GM08714 (cell line): ENCODE measurements around the gene MMP17.
A peak's percentile ranks its signal among the peaks of the same experiment; 100 is the strongest.
"Not testable (repeated sequence)": the region's sequence is repeated elsewhere in the genome, so short reads cannot be mapped to it uniquely, and the experiment has no call there.

ENCODE experiments used
- H3K4me3 ChIP-seq: fragments of 200-500 bp; sonication (Bioruptor generic); 2 replicates; pipeline ENCODE4 v1.5.1; 2014; ENCODE audit warnings: mild to moderate bottlenecking, low read length, inconsistent platforms
- ZNF274 ChIP-seq: IDR thresholded peaks from 2 replicates; pipeline ENCODE4 v1.6.1; 2012; ENCODE audit warnings: mild to moderate bottlenecking, low read depth, low read length

Gene MMP17

GRCh38 chr12:131795064-131795463 lies 33.1 kb upstream of the MMP17 start:
- no peak overlapping the region for H3K4me3 ChIP-seq
- TF ChIP-seq ZNF274: no peak

- TF ChIP-seq ZNF274: no peak
- H3K4me3 ChIP-seq: no peak overlapping the region
Measured at GRCh38 chr12:131795690-131796410, 32.3 kb upstream of the MMP17 start.

- no peak for TF ChIP-seq ZNF274
- no peak overlapping the region for H3K4me3 ChIP-seq
Measured at GRCh38 chr12:131796411-131796736, 31.8 kb upstream of the MMP17 start.

- H3K4me3 ChIP-seq: no peak overlapping the region
- no peak for TF ChIP-seq ZNF274
Measured at GRCh38 chr12:131796754-131797587, 31.2 kb upstream of the MMP17 start.

GRCh38 chr12:131797588-131797934 lies 30.6 kb upstream of the MMP17 start:
- H3K4me3 ChIP-seq: no peak overlapping the region
- no peak for TF ChIP-seq ZNF274

GRCh38 chr12:131799195-131799594 lies 29.0 kb upstream of the MMP17 start:
- no peak overlapping the region for H3K4me3 ChIP-seq
- no peak for TF ChIP-seq ZNF274

- no peak for TF ChIP-seq ZNF274
- H3K4me3 ChIP-seq: no peak overlapping the region
Measured at GRCh38 chr12:131799828-131800593, 28.2 kb upstream of the MMP17 start.

- TF ChIP-seq ZNF274: no peak
- H3K4me3 ChIP-seq: no peak overlapping the region
Measured at GRCh38 chr12:131800594-131801135, 27.5 kb upstream of the MMP17 start.

GRCh38 chr12:131801254-131801866 lies 26.8 kb upstream of the MMP17 start:
- H3K4me3 ChIP-seq: no peak overlapping the region
- TF ChIP-seq ZNF274: no peak

- TF ChIP-seq ZNF274: no peak
- no peak overlapping the region for H3K4me3 ChIP-seq
Measured at GRCh38 chr12:131803961-131804521, 24.2 kb upstream of the MMP17 start.

GRCh38 chr12:131805421-131805820 lies 22.8 kb upstream of the MMP17 start:
- no peak for TF ChIP-seq ZNF274
- H3K4me3 ChIP-seq: no peak overlapping the region

GRCh38 chr12:131806674-131807073 lies 21.5 kb upstream of the MMP17 start:
- TF ChIP-seq ZNF274: no peak
- no peak overlapping the region for H3K4me3 ChIP-seq

- no peak for TF ChIP-seq ZNF274
- H3K4me3 ChIP-seq: peak overlapping the region; percentile 50; the same call in 1 of the 2 replicates
Measured at GRCh38 chr12:131808744-131809371, 19.3 kb upstream of the MMP17 start.

- not testable (repeated sequence) for H3K4me3 ChIP-seq
Measured at GRCh38 chr12:131809476-131810254, 18.5 kb upstream of the MMP17 start.
